ENCODE data around the gene ASPRV1.

ASPRV1 gene

GRCh38 chr2:69945941-69946340 lies 15.5 kb downstream of the ASPRV1 start:
- ChIA-PET CTCF (interaction anchor here (0.6 kb wide), 1 partner anchor 46 kb away, joined by 3 read pairs; no protein-coding TSS in a partner anchor), POLR2A (ENCODE audit: low non-redundant PET) (interaction anchor here (0.6 to 1.0 kb wide), 2 partner anchors 11 to 348 kb away, joined by 3 to 5 read pairs; partner anchors contain the start of gene SNRPG)
- no peak for DNase-seq (ENCODE audit: low spot score)
- TF ChIP-seq, protein P1, sequence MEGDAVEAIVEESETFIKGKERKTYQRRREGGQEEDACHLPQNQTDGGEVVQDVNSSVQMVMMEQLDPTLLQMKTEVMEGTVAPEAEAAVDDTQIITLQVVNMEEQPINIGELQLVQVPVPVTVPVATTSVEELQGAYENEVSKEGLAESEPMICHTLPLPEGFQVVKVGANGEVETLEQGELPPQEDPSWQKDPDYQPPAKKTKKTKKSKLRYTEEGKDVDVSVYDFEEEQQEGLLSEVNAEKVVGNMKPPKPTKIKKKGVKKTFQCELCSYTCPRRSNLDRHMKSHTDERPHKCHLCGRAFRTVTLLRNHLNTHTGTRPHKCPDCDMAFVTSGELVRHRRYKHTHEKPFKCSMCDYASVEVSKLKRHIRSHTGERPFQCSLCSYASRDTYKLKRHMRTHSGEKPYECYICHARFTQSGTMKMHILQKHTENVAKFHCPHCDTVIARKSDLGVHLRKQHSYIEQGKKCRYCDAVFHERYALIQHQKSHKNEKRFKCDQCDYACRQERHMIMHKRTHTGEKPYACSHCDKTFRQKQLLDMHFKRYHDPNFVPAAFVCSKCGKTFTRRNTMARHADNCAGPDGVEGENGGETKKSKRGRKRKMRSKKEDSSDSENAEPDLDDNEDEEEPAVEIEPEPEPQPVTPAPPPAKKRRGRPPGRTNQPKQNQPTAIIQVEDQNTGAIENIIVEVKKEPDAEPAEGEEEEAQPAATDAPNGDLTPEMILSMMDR (conservative IDR thresholded peaks at IDR 0.05; ENCODE audit: low read depth), result no peak
- H3K27ac ChIP-seq, result peak overlapping the region; percentile 86

DNA sequence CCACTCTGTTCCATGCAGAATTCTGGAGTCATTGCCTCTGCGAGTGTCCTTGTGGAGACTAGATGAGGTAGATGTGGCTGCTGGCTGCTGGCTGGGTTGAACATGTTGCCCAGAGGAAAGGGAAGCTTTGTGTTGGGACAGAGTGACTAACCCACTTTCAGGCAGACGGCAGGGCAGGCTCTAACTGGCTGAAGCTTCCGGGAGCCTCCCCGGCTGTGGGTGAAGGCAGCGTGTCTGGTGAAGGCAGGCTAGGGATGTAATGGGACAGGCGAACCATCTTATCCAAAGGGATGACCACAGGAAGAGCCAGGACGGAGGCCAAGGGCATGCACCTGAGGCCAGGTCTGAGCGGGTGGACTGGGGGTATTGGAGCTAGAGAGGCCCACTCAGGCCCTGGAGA lies 16.0 kb downstream of the ASPRV1 start:
- TF ChIP-seq, protein P1 (conservative IDR thresholded peaks at IDR 0.05; ENCODE audit: low read depth), result no peak
- H3K27ac ChIP-seq, result peak overlapping the region; percentile 86
- ChIA-PET POLR2A (ENCODE audit: low non-redundant PET) (interaction anchor here (0.6 to 1.0 kb wide), 2 partner anchors 11 to 348 kb away, joined by 3 to 5 read pairs; partner anchors contain the start of gene SNRPG), CTCF (interaction anchor here (0.6 kb wide), 2 partner anchors 46 to 73 kb away, joined by 3 to 4 read pairs; no protein-coding TSS in a partner anchor)
- peak; percentile 86 for DNase-seq (ENCODE audit: low spot score)

DNA sequence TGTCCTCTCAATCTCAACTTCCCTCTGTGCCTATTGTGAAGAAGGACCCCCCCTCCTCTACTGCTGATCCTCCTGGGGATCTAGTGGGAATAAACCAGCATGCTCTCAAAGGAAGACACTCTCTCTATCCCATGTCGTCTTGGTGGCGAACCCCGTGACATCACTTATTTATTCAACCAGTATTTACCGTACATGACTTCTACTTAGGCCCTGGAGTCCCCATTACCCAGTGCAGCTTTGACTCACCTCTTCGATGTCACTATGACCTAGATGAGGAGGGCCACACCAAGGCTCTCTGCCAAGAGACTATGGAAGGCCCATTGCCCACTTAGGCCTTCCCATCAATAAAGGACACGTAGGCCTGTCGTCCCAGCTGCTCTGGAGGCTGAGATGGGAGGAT lies 16.7 kb downstream of the ASPRV1 start:
- H3K27ac ChIP-seq, result peak overlapping the region; percentile 86
- CTCF ChIA-PET, result interaction anchor here (0.6 kb wide), 1 partner anchor 74 kb away, joined by 4 read pairs; no protein-coding TSS in a partner anchor
- TF ChIP-seq, protein P1 (conservative IDR thresholded peaks at IDR 0.05; ENCODE audit: low read depth), result no peak
- POLR2A ChIA-PET (ENCODE audit: low non-redundant PET), result interaction anchor here (1.0 kb wide), 1 partner anchor 349 kb away, joined by 5 read pairs; the partner anchor contains the start of gene SNRPG
- DNase-seq (ENCODE audit: low spot score), result no peak

- POLR2A ChIA-PET (ENCODE audit: low non-redundant PET), result no interaction called here
- TF ChIP-seq, protein P1 (conservative IDR thresholded peaks at IDR 0.05; ENCODE audit: low read depth), result no peak
- CTCF ChIA-PET, result interaction anchor here (0.6 kb wide), 1 partner anchor 12 kb away, joined by 3 read pairs; no protein-coding TSS in a partner anchor
These were observed 17.4 kb downstream of the ASPRV1 start for GRCh38 chr2:69943843-69944525.

GRCh38 chr2:69943000-69943842 lies 18.2 kb downstream of the ASPRV1 start:
- POLR2A ChIA-PET (ENCODE audit: low non-redundant PET), result no interaction called here
- no peak overlapping the region for H3K27ac ChIP-seq

More at GRCh38 chr2:69943843-69944525, 17.4 kb downstream of the ASPRV1 start:
- H3K27ac ChIP-seq, result no peak overlapping the region
- DNase-seq (ENCODE audit: low spot score), result no peak

More at GRCh38 chr2:69943000-69943842, 18.2 kb downstream of the ASPRV1 start:
- no peak for DNase-seq (ENCODE audit: low spot score)
- CTCF ChIA-PET, result interaction anchor here (0.6 kb wide), 1 partner anchor 13 kb away, joined by 3 read pairs; no protein-coding TSS in a partner anchor
- TF ChIP-seq, protein P1 (conservative IDR thresholded peaks at IDR 0.05; ENCODE audit: low read depth), result no peak

Measured in RWPE1 (cell line).